Upper lobe of left lung (tissue), 6 donors: Measurements from ENCODE around the gene HSPG2. TPM values are rescaled to one million over a fixed set of nuclear protein-coding genes. Genes with fewer than 3 reads are reported as not detected.

Source experiments
- ATAC-seq, 2 donors: fragments of 200-7000 bp; cut with Tn5 transposase; one replicate each; pipeline ENCODE4 v1.9.1; 2022; ENCODE audit warnings: mild to moderate bottlenecking in 2 of 2, moderate library complexity in 2 of 2; ENCODE audit not compliant: low FRiP score in 2 of 2
- DNase-seq, 2 donors: peaks; one replicate each; pipeline ENCODE4 v3.0.0-alpha.2; 2019 to 2020
- H3K27ac ChIP-seq, 4 donors: fragments of 200-600 bp; sonication (generic); one replicate each; pipeline ENCODE4 v1.5.1; 2016 to 2019
- H3K27me3 ChIP-seq, 4 donors: fragments of 200-600 bp; sonication (generic); one replicate each; pipeline ENCODE4 v1.5.1; 2017 to 2019
- H3K36me3 ChIP-seq, 4 donors: fragments of 200-600 bp; sonication (generic); one replicate each; pipeline ENCODE4 v1.5.1; 2016 to 2019
- H3K4me1 ChIP-seq, 4 donors: fragments of 200-600 bp; sonication (generic); one replicate each; pipeline ENCODE4 v1.5.1; 2018 to 2019
- H3K4me3 ChIP-seq, 4 donors: fragments of 200-600 bp; sonication (generic); one replicate each; pipeline ENCODE4 v1.5.1; 2017 to 2019; ENCODE audit warnings: mild to moderate bottlenecking in 2 of 4, moderate library complexity in 1 of 4
- H3K9me3 ChIP-seq, 4 donors: fragments of 200-600 bp; sonication (generic); one replicate each; pipeline ENCODE4 v1.5.1; 2018 to 2019
- CTCF ChIP-seq, 6 experiments: fragments of 450-650 bp in 4 of 6; fragments of 200-600 bp in 2 of 6; sonication (generic) in 2 of 6; IDR thresholded peaks; one replicate each; pipeline ENCODE4 v1.5.1; 2016 to 2019; ENCODE audit warnings: antibody characterized with exemption in 6 of 6
- EP300 ChIP-seq, 4 donors: sonication (generic); formaldehyde crosslinking; IDR thresholded peaks; one replicate each; pipeline ENCODE4 v1.5.1; 2017; ENCODE audit warnings: antibody characterized with exemption in 4 of 4, control low read depth in 2 of 4
- POLR2A ChIP-seq, 4 donors: fragments of 450-650 bp; IDR thresholded peaks; one replicate each; pipeline ENCODE4 v1.5.1; 2016 to 2017; ENCODE audit warnings: antibody characterized with exemption in 4 of 4, mild to moderate bottlenecking in 2 of 4
- POLR2AphosphoS5 ChIP-seq, 2 donors: sonication (generic); formaldehyde crosslinking; IDR thresholded peaks; one replicate each; pipeline ENCODE4 v1.5.1; 2017; ENCODE audit warnings: antibody characterized with exemption in 2 of 2
- WGBS, 2 donors: methylation state at CpG; one replicate each; pipeline ENCODE4 v1.1.5; 2017 to 2018; 5-methylcytosine and 5-hydroxymethylcytosine counted together
- total RNA-seq, 6 donors: library from RNA; depleted of rRNA in 4 of 6; stranded (reverse); fragments of >200 nt in 4 of 6; gene quantifications; one replicate each; pipeline versions ENCODE4 v1.1.0 to v1.2.1, GENCODE V29; 2016 to 2021
- donor health status: DM: no; HTN: no; CAD: no; lungs with moderate emphysema.
- donor health status: DM: no; HTN: yes; CAD: no; lungs with severe emphysema.

The HSPG2 gene
- total RNA-seq, 6 donors from 2014 or later, result 104 to 433 (median 227) TPM

- whole genome bisulfite sequencing, 2 donors, result 91 to 96% methylated on average over 3 of the region's 3 CpGs
- no peak for ATAC-seq
- TF ChIP-seq POLR2AphosphoS5 (IDR thresholded peaks at IDR 0.05), result no peak
- TF ChIP-seq EP300 (IDR thresholded peaks at IDR 0.05), result no peak
- no peak for TF ChIP-seq CTCF (IDR thresholded peaks at IDR 0.05)
- no peak for TF ChIP-seq POLR2A (IDR thresholded peaks at IDR 0.05)
- no peak overlapping the region for H3K4me3 ChIP-seq
- H3K36me3 ChIP-seq, result no peaks in the 10 kb centered on the region
- no peaks in the 10 kb centered on the region for H3K9me3 ChIP-seq
- H3K27ac ChIP-seq, result no peak overlapping the region
- peaks cover 0 to 5% (median 0%) of the 10 kb centered on the region in 4 donors for H3K27me3 ChIP-seq
- no peak for DNase-seq
- peaks cover 0 to 11% (median 9%) of the 10 kb centered on the region in 4 donors for H3K4me1 ChIP-seq
These were observed 123.6 kb downstream of the HSPG2 start for GRCh38 chr1:21813542-21813941.

- H3K36me3 ChIP-seq, result no peaks in the 10 kb centered on the region
These were observed 125.2 kb downstream of the HSPG2 start, which contains the start of gene LDLRAD2 for GRCh38 chr1:21811875-21812305. Gene LDLRAD2, plus strand, starts transcription at chr1:21812265. Its CDS starts 187 bp downstream, at chr1:21812452.

GRCh38 chr1:21804536-21804935 lies 132.6 kb downstream of the HSPG2 start:
- DNase-seq, result no peak
- Histone ChIP-seq H3K9me3 (no peaks in the 10 kb centered on the region), H3K36me3 (no peaks in the 10 kb centered on the region), H3K4me3 (no peak overlapping the region), H3K27ac (no peak overlapping the region), H3K4me1 (no peaks in the 10 kb centered on the region), H3K27me3 (no peaks in the 10 kb centered on the region)
- ATAC-seq, result no peak
- 83 to 87% methylated on average over 2 of the region's 2 CpGs for WGBS, 2 donors
- no peak for TF ChIP-seq CTCF (IDR thresholded peaks at IDR 0.05)
- TF ChIP-seq POLR2AphosphoS5 (IDR thresholded peaks at IDR 0.05), result no peak

More at GRCh38 chr1:21811875-21812305, 125.2 kb downstream of the HSPG2 start, which contains the start of gene LDLRAD2:
- Histone ChIP-seq H3K4me3 (no peak within 1 kb of the TSS), H3K27me3 (peaks cover 0 to 5% (median 0%) of the 10 kb centered on the region in 4 donors), H3K4me1 (peaks cover 0 to 11% (median 9%) of the 10 kb centered on the region in 4 donors), H3K9me3 (no peaks in the 10 kb centered on the region), H3K27ac (no peak within 1 kb of the TSS)
- ATAC-seq (no peak), DNase-seq (no peak)
- TF ChIP-seq CTCF (IDR thresholded peaks at IDR 0.05), result no peak
- no peak for TF ChIP-seq POLR2A (IDR thresholded peaks at IDR 0.05)
- TF ChIP-seq POLR2AphosphoS5 (IDR thresholded peaks at IDR 0.05), result no peak
- TF ChIP-seq EP300 (IDR thresholded peaks at IDR 0.05), result no peak
- WGBS, 2 donors, result 73 to 77% methylated on average over 2 of the region's 2 CpGs

GRCh38 chr1:21801100-21801499 lies 136.0 kb downstream of the HSPG2 start:
- DNase-seq, result no peak
- Histone ChIP-seq H3K27me3 (no peaks in the 10 kb centered on the region), H3K27ac (no peak overlapping the region), H3K9me3 (no peaks in the 10 kb centered on the region), H3K4me3 (no peak overlapping the region), H3K36me3 (no peaks in the 10 kb centered on the region), H3K4me1 (no peaks in the 10 kb centered on the region)
- ATAC-seq, result no peak
- no peak for TF ChIP-seq POLR2A (IDR thresholded peaks at IDR 0.05)
- WGBS, 2 donors, result 94 to 100% methylated on average over 4 of the region's 4 CpGs

GRCh38 chr1:21799730-21800129 lies 137.4 kb downstream of the HSPG2 start:
- no peak for DNase-seq
- TF ChIP-seq POLR2A (IDR thresholded peaks at IDR 0.05) (no peak), EP300 (IDR thresholded peaks at IDR 0.05) (no peak), CTCF (IDR thresholded peaks at IDR 0.05) (no peak), POLR2AphosphoS5 (IDR thresholded peaks at IDR 0.05) (no peak)
- 61 to 81% methylated on average over 5 of the region's 5 CpGs for WGBS, 2 donors
- H3K4me1 ChIP-seq, result no peaks in the 10 kb centered on the region
- peaks cover 0 to 6% (median 0%) of the 10 kb centered on the region in 4 donors for H3K9me3 ChIP-seq
- H3K36me3 ChIP-seq, result no peaks in the 10 kb centered on the region
- ATAC-seq, result no peak
- no peak overlapping the region for H3K4me3 ChIP-seq
- H3K27me3 ChIP-seq, result no peaks in the 10 kb centered on the region
- no peak overlapping the region for H3K27ac ChIP-seq
